ENCODE measurements around the gene CGB3.

Gene CGB3

GRCh38 chr19:49016067-49016839 is 7.9 kb downstream of the CGB3 start:
- DNase-seq (ENCODE audit: low spot score) = no peak

GRCh38 chr19:49014870-49015255 is 9.3 kb downstream of the CGB3 start:
- DNase-seq (ENCODE audit: low spot score) = no peak

GRCh38 chr19:49014123-49014869 is 9.8 kb downstream of the CGB3 start:
- no peak for DNase-seq (ENCODE audit: low spot score)

GRCh38 chr19:49011194-49011593 is 12.9 kb downstream of the CGB3 start:
- no peak for DNase-seq (ENCODE audit: low spot score)

GRCh38 chr19:49010453-49010852 is 13.7 kb downstream of the CGB3 start:
- no peak for DNase-seq (ENCODE audit: low spot score)

GRCh38 chr19:49009828-49010227 is 14.3 kb downstream of the CGB3 start:
- no peak for DNase-seq (ENCODE audit: low spot score)

GRCh38 chr19:49006905-49007304 is 17.2 kb downstream of the CGB3 start:
- no peak for DNase-seq (ENCODE audit: low spot score)

- DNase-seq (ENCODE audit: low spot score) = no peak
Observed at GRCh38 chr19:49004964-49005614, 19.0 kb downstream of the CGB3 start.

GRCh38 chr19:49004133-49004532 is 20.0 kb downstream of the CGB3 start:
- DNase-seq (ENCODE audit: low spot score) = no peak

- peak; percentile 80 for DNase-seq (ENCODE audit: low spot score)
Observed at GRCh38 chr19:48999481-49000325, 24.4 kb downstream of the CGB3 start.

GRCh38 chr19:48997972-48998371 is 26.2 kb downstream of the CGB3 start:
- DNase-seq (ENCODE audit: low spot score) = no peak

- DNase-seq (ENCODE audit: low spot score) = no peak
Observed at GRCh38 chr19:48994035-48994386, 30.1 kb downstream of the CGB3 start.

GRCh38 chr19:48993175-48994034 is 30.7 kb downstream of the CGB3 start, which contains the start of the genes GYS1 and RUVBL2:
GYS1 (minus strand) TSS chr19:48993309; CDS start chr19:48993112, 197 bp downstream.
RUVBL2 (plus strand) TSS chr19:48993887; CDS start chr19:48993912, 25 bp downstream.
- DNase-seq (ENCODE audit: low spot score) = peak; percentile 99

GRCh38 chr19:48992581-48993174 is 31.5 kb downstream of the CGB3 start:
- no peak for DNase-seq (ENCODE audit: low spot score)

GRCh38 chr19:48991873-48992580 is 32.1 kb downstream of the CGB3 start:
- peak; percentile 97 for DNase-seq (ENCODE audit: low spot score)

- no peak for DNase-seq (ENCODE audit: low spot score)
Observed at GRCh38 chr19:48991011-48991609, 33.0 kb downstream of the CGB3 start.

- DNase-seq (ENCODE audit: low spot score) = no peak
Observed at GRCh38 chr19:48990400-48990799, 33.7 kb downstream of the CGB3 start.

- DNase-seq (ENCODE audit: low spot score) = no peak
Observed at GRCh38 chr19:48989701-48990291, 34.3 kb downstream of the CGB3 start.

GRCh38 chr19:48988860-48989259 is 35.3 kb downstream of the CGB3 start:
- no peak for DNase-seq (ENCODE audit: low spot score)
